RWPE1 (cell line): ENCODE data around the gene ATP13A2.
"Not testable (repeated sequence)": the region's sequence is repeated elsewhere in the genome, so short reads cannot be mapped to it uniquely, and the experiment has no call there.

Experiments used
- CTCF ChIA-PET: fragments of 350-600 bp; sonication (Branson Sonifier 250); formaldehyde crosslinking; extraction: SDS; loops from one replicate; lab custom pipeline; 2021; lab: Yijun Ruan, JAX
- POLR2A ChIA-PET: fragments of 400-600 bp; formaldehyde crosslinking; extraction: SDS; loops from one replicate; lab custom pipeline; 2020; ENCODE audit warnings: antibody characterized with exemption; ENCODE audit not compliant: low non-redundant PET; lab: Yijun Ruan, JAX
- DNase-seq: peaks from one replicate; pipeline ENCODE4 v3.0.0; 2012; ENCODE audit warnings: low spot score
- H3K27ac ChIP-seq: fragments of 450-650 bp; 2 replicates; pipeline ENCODE4 v1.5.1; 2017
- TF ChIP-seq, protein P1 (sequence below): fragments of 450-650 bp; conservative IDR thresholded peaks from 2 replicates; pipeline ENCODE4 v1.5.1; 2017; ENCODE audit warnings: low read depth, mild to moderate bottlenecking

ATP13A2 gene

GRCh38 chr1:16956775-16957174 is 55.0 kb downstream of the ATP13A2 start:
- ChIA-PET POLR2A (no interaction called here), CTCF (interaction anchor here (0.7 kb wide), 1 partner anchor 651 kb away, joined by 3 read pairs; no protein-coding TSS in a partner anchor)
- peak overlapping the region; percentile 24; the same call in 1 of the 2 replicates for H3K27ac ChIP-seq
- no peak for DNase-seq
- TF ChIP-seq, protein P1, sequence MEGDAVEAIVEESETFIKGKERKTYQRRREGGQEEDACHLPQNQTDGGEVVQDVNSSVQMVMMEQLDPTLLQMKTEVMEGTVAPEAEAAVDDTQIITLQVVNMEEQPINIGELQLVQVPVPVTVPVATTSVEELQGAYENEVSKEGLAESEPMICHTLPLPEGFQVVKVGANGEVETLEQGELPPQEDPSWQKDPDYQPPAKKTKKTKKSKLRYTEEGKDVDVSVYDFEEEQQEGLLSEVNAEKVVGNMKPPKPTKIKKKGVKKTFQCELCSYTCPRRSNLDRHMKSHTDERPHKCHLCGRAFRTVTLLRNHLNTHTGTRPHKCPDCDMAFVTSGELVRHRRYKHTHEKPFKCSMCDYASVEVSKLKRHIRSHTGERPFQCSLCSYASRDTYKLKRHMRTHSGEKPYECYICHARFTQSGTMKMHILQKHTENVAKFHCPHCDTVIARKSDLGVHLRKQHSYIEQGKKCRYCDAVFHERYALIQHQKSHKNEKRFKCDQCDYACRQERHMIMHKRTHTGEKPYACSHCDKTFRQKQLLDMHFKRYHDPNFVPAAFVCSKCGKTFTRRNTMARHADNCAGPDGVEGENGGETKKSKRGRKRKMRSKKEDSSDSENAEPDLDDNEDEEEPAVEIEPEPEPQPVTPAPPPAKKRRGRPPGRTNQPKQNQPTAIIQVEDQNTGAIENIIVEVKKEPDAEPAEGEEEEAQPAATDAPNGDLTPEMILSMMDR: no peak

GRCh38 chr1:16955186-16955585 is 56.5 kb downstream of the ATP13A2 start:
- DNase-seq: no peak
- ChIA-PET CTCF (no interaction called here), POLR2A (interaction anchor here (0.7 kb wide), 1 partner anchor 30 kb away, joined by 3 read pairs; no protein-coding TSS in a partner anchor)
- TF ChIP-seq, protein P1: no peak
- 0 out of 2 replicates have a peak overlapping the region, but pooled peaks have one; percentile 4 for H3K27ac ChIP-seq

DNA sequence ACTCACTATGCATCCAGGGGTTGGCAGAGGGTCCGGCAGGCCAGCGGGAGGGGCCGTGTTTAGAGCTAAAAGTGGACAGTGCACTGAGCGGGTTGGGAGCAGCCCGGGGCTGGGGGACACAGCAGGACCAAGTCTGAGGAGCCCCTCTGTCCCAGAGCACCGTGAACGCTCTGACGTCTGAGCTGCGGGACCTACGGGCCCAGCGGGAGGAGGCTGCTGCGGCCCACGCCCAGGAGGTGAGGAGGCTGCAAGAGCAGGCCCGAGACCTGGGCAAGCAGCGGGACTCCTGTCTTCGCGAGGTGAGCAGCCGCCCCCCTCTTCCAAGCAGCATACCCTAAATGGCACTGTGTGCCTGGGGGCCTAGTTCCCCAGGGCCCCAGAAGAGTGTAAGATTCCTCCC is 57.1 kb downstream of the ATP13A2 start:
- TF ChIP-seq, protein P1: no peak
- ChIA-PET POLR2A (interaction anchor here (0.7 kb wide), 1 partner anchor 30 kb away, joined by 3 read pairs; no protein-coding TSS in a partner anchor), CTCF (no interaction called here)
- no peak overlapping the region for H3K27ac ChIP-seq
- DNase-seq: no peak

DNA sequence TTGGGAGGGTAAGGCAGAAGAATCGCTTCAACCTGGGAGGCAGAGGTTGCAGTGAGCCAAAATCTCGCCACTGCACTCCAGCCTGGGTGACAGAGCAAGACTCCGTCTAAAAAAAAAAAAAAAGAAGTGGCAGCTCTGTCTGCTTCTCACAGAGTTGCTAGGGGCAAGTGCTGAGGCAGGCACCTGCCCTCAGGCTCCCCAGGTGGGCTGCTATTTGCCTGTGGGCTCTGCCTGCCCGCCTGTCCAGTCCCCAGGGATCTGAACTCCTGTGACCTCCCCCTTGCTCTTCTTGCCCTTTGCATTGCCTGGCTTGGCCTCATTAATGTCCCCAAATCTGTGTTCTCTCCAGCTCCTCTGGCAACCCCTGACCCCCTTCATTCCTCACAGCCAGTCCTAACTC is 59.4 kb downstream of the ATP13A2 start:
- CTCF ChIA-PET: interaction anchor here (0.6 to 1.5 kb wide), 13 partner anchors 8 to 1091 kb away, joined by 3 to 13 read pairs (median 3); partner anchors contain the start of gene MFAP2
- DNase-seq, POLR2A ChIA-PET: not testable (repeated sequence)
- peak overlapping the region; percentile 39 for H3K27ac ChIP-seq

DNA sequence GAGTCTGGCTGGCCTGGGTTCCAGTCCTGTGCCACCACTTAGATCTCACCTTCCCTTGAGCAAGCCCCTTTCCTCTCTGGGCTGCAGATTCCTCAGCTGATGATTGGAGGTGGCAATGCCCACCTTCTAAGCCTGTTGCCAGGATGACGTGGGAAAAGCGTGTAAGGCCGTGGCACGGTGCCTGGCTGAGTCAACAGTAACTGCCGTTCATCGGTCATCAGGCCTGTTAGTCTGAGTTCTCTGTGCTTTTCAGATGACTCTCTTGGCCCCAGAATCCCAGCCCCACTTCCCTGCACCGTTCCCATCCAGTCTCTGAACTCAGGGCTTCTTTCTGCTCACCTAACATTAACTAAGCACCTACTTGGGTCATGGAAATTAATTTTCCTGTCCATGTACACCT is 62.7 kb downstream of the ATP13A2 start:
- POLR2A ChIA-PET: interaction anchor here (0.6 kb wide), 1 partner anchor 131 kb away, joined by 3 read pairs; no protein-coding TSS in a partner anchor
- CTCF ChIA-PET: interaction anchor here (0.6 kb wide), 1 partner anchor 172 kb away, joined by 3 read pairs; no protein-coding TSS in a partner anchor
- DNase-seq: not testable (repeated sequence)
- peak overlapping the region; percentile 98 for H3K27ac ChIP-seq

DNA sequence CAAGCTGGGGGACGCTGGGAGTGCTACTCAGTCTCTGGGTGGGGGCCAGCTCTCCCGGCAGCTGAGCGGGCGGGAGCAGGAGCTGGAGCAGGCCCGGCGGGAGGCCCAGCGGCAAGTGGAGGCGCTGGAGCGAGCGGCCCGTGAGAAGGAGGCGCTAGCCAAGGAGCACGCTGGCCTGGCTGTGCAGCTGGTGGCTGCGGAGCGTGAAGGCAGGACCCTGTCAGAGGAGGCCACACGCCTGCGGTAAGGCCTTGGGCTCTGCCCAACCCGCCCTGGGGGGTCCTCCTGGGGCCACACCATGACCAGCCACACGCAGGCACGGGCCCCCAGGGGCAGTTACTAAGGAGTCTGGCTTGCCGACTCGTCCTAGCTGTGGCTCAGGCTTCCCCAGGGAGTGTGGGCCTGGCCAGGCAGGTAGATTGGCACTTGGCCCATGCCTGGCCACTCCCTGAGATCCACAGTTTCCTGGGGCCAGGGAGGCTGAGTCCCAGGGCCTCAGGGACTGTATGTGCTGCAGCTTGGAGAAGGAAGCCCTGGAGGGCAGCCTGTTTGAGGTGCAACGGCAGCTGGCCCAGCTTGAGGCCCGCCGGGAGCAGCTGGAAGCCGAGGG is 63.3 kb downstream of the ATP13A2 start:
- DNase-seq: peak; percentile 93
- POLR2A ChIA-PET: not testable (repeated sequence)
- peak overlapping the region; percentile 98 for H3K27ac ChIP-seq
- CTCF ChIA-PET: interaction anchor here (0.5 to 2.5 kb wide), 4 partner anchors 12 to 173 kb away, joined by 3 to 5 read pairs (median 3); no protein-coding TSS in a partner anchor

GRCh38 chr1:16946646-16947045 is 65.1 kb downstream of the ATP13A2 start:
- DNase-seq: no peak
- CTCF ChIA-PET: interaction anchor here (2.5 kb wide), 1 partner anchor 21 kb away, joined by 5 read pairs; no protein-coding TSS in a partner anchor
- peak overlapping the region; percentile 98 for H3K27ac ChIP-seq
- TF ChIP-seq, protein P1: no peak
- POLR2A ChIA-PET: interaction anchor here (0.8 kb wide), 1 partner anchor 42 kb away, joined by 4 read pairs; no protein-coding TSS in a partner anchor

DNA sequence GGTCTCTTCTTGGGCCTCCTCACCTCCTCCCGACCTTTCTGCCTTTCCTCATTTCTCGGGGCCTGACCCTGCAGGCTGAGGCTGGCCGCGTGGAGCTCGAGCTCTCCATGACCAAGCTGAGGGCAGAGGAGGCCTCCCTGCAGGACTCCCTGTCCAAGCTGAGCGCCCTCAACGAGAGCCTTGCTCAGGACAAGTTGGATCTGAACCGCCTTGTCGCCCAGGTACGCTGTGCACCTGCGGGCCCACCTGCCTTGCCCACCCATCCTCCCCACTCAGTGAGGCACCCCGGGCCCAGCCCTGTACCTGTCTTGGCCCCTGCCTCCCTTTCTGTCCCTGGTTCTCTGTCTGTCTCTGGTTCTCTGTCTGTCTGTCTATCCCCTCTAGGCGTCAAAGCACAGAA is 65.5 kb downstream of the ATP13A2 start:
- peak overlapping the region; percentile 98 for H3K27ac ChIP-seq
- DNase-seq, POLR2A ChIA-PET: not testable (repeated sequence)
- CTCF ChIA-PET: interaction anchor here (0.7 to 2.5 kb wide), 2 partner anchors 16 to 21 kb away, joined by 5 to 7 read pairs; no protein-coding TSS in a partner anchor

DNA sequence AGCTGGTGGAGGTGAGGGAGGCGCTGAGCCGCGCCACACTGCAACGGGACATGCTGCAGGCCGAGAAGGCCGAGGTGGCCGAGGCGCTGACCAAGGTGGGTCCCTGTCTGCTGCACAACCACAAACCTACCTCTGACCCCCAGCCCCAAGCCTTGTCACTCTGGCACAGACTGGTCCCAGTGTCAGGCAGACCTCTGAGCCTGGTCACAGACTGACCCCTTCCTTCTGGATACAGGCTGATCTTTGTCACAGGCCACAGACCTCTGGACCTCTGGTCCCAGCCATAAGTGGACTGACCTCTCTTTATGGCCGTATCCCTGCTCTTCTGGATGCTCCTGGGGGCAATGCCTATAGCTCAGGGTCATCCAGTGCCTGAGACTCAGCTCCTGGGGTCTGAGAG is 66.2 kb downstream of the ATP13A2 start:
- POLR2A ChIA-PET, DNase-seq: not testable (repeated sequence)
- CTCF ChIA-PET: interaction anchor here (0.7 kb wide), 1 partner anchor 16 kb away, joined by 7 read pairs; no protein-coding TSS in a partner anchor
- H3K27ac ChIP-seq: 0 out of 2 replicates have a peak overlapping the region, but pooled peaks have one; percentile 98
